Measurements from ENCODE around the gene MOXD1.

Gene MOXD1

DNA sequence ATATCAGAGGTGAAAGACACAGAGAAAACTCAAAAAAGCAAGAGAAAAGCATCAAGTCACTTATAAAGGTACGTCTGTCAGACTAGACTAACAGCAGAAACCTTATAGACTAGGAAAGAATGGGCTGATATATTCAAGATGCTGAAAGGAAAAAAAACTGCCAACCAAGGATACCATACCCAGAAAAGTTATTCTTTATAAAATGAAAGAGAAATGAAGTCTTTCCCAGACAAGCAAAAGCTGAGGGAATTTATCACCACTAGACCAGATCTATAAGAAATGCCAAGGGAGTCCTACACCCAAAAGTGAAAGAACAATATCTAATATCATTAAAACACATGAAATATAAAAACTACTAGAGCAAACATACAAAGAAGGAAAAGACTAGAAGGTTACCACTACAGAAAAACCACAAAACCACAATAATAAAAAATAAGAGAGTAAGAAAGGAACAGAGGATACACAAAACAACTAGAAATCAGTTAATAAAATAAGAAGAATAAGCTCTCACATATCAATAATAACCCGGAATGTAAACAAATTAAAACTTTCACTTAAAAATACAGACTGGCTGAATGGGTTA, 6.2 kb downstream of the MOXD1 start:
- TF ChIP-seq, protein P1, sequence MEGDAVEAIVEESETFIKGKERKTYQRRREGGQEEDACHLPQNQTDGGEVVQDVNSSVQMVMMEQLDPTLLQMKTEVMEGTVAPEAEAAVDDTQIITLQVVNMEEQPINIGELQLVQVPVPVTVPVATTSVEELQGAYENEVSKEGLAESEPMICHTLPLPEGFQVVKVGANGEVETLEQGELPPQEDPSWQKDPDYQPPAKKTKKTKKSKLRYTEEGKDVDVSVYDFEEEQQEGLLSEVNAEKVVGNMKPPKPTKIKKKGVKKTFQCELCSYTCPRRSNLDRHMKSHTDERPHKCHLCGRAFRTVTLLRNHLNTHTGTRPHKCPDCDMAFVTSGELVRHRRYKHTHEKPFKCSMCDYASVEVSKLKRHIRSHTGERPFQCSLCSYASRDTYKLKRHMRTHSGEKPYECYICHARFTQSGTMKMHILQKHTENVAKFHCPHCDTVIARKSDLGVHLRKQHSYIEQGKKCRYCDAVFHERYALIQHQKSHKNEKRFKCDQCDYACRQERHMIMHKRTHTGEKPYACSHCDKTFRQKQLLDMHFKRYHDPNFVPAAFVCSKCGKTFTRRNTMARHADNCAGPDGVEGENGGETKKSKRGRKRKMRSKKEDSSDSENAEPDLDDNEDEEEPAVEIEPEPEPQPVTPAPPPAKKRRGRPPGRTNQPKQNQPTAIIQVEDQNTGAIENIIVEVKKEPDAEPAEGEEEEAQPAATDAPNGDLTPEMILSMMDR (IDR thresholded peaks at IDR 0.05; ENCODE audit: extremely low read depth, missing control alignments), result no peak

DNA sequence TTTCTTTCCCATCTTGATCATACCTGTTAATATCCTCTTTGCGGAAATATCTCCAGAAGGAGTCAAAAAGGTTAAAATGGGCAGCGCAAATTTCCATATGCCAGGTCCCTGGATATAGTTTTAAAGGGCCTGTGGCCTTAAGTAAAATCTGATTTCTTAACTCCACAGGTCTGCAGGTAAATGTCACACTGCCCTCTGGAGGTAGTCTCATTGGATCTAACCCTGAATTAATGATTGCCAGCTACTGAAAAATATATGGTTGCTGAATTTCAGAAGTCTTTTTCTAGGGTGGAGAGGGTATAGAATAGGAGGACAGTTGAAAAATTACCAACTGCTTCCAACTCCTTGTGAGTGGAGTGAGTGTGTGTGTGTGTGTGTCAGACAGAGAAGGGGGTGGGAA, 8.5 kb downstream of the MOXD1 start:
- TF ChIP-seq, protein P1 (IDR thresholded peaks at IDR 0.05; ENCODE audit: extremely low read depth, missing control alignments), result no peak
- DNase-seq (ENCODE audit: low spot score), result no peak

More for the DNA sequence above, 6.2 kb downstream of the MOXD1 start:
- DNase-seq (ENCODE audit: low spot score), result no peak

- no peak for DNase-seq (ENCODE audit: low spot score)
- TF ChIP-seq, protein P1 (IDR thresholded peaks at IDR 0.05; ENCODE audit: extremely low read depth, missing control alignments), result no peak
Observed at GRCh38 chr6:132392270-132392646, 9.0 kb downstream of the MOXD1 start.

DNA sequence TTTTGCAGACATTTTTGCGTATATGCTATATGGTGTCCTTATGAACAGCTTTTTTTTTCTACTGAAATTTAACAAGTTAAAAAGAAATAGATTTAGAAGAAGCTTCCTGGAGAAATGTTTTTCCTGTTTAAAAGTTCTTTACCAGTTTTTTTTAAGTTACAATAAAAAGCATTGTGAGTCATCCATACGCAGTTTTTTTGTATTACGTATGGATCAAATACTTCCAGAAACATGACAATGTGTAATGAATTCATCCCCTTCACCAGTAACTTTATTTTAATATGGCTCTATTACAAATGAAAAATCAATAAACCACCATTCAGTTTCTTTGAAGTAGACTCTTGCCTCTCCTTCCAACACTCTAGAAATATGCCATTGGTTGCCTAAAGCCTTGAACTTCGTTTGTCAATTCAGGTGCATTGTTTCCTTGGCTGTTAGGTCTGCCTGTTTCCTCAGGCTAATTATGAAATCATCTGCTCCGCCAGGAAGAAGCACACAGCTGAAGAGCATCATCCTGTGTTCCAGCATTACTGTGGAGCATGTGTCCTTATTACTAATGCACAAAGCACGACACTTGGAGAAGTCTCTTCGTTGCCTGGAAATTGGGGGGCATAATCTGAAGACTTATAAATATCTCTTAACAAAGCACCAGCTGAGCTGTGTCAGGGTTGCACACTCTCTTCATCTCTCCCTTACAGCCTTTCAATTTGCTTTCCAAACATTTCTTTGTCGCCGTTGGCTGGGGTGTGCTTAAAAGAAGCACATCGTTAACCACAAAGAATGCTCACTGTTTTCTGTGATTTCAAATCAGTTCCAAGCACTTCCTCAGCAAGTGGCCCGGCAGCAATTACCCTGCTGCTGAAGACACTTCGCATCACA, 9.6 kb downstream of the MOXD1 start:
- no peak for DNase-seq (ENCODE audit: low spot score)
- TF ChIP-seq, protein P1 (IDR thresholded peaks at IDR 0.05; ENCODE audit: extremely low read depth, missing control alignments), result no peak

DNA sequence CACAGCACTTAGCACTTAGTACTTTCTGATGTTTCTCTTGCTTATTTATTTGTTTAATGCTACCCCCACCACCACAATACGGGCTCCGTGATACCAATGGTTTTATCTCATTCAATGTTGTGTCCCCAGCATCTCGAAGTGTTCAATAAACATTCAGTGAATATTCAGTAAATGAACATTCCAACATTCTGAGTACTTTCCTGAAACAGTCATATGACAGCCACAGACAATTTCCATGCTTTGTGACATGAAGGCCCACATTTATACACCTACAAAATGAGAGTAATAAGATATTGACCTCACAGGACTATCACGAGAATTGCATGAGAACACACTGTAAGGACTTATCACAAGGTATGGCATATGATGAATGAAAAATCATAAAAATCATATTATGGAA, 10.8 kb downstream of the MOXD1 start:
- TF ChIP-seq, protein P1 (IDR thresholded peaks at IDR 0.05; ENCODE audit: extremely low read depth, missing control alignments), result no peak
- DNase-seq (ENCODE audit: low spot score), result no peak

DNA sequence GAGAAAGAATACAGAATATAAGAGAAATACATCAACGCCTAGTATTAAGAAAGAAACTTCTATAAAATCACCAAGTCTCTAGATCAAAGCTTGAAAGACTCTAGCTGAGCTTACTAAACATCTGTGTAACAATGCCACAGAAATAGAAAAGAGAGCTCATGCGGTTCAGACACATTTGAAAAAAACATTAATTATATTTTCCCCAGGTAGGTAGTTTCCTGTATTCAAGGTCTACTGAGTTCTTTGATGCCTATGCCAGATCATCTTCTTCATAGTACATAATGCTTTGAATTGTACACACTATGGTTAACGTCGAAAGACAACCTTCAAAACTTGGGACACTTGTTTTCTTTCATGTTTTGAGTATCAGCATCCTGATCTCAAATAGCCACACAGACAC, 11.3 kb downstream of the MOXD1 start:
- TF ChIP-seq, protein P1 (IDR thresholded peaks at IDR 0.05; ENCODE audit: extremely low read depth, missing control alignments), result no peak

DNA sequence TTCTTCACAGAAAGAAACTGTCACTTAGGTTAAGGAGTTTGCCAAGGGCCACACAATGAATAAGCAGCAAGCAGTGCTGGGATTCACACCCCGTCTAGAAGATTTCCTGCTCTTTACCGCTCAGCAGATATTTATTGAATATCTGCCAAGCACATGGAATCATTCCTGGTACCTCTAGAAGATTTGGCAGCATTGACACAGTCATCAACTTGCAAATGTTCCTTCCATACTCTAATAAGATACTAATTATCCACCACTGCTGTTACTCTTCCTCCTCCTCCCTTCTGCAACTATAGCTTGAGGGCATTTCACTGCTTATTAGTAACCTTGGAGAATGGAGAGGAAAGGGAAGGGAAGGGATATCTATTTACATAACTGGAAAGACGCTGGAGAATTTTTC, 13.0 kb downstream of the MOXD1 start:
- TF ChIP-seq, protein P1 (IDR thresholded peaks at IDR 0.05; ENCODE audit: extremely low read depth, missing control alignments), result no peak
- DNase-seq (ENCODE audit: low spot score), result no peak

More for the DNA sequence above, 11.3 kb downstream of the MOXD1 start:
- no peak for DNase-seq (ENCODE audit: low spot score)
